Gastroesophageal sphincter (tissue), 4 donors: Measurements from ENCODE around the gene ARID3A. TPM values are rescaled to one million over a fixed set of nuclear protein-coding genes. Genes with fewer than 3 reads are reported as not detected.

Experiments
- ATAC-seq: fragments of 150-250 bp; one replicate; pipeline ENCODE4 v1.9.1; 2016; ENCODE audit warnings: mild to moderate bottlenecking, moderate library complexity
- H3K27ac ChIP-seq, 4 donors: fragments of 200-600 bp; sonication (generic) in 3 of 4; 1 replicate in 3 of 4; 2 replicates in 1 of 4; pipeline ENCODE4 v1.5.1; 2016 to 2019
- H3K27me3 ChIP-seq: fragments of 200-600 bp; sonication (generic); one replicate; pipeline ENCODE4 v1.5.1; 2019
- H3K36me3 ChIP-seq, 2 donors: fragments of 200-600 bp; sonication (generic); one replicate each; pipeline ENCODE4 v1.5.1; 2019; ENCODE audit warnings: control low read depth in 1 of 2
- H3K4me1 ChIP-seq, 3 donors: fragments of 200-600 bp; sonication (generic); 1 replicate in 2 of 3; 2 replicates in 1 of 3; pipeline ENCODE4 v1.5.1; 2016 to 2019; ENCODE audit warnings: control low read depth in 2 of 3
- H3K4me3 ChIP-seq, 2 donors: fragments of 200-600 bp; sonication (generic); one replicate each; pipeline ENCODE4 v1.5.1; 2019; ENCODE audit warnings: mild to moderate bottlenecking in 1 of 2, moderate library complexity in 1 of 2
- H3K9me3 ChIP-seq, 3 donors: fragments of 200-600 bp; sonication (generic); one replicate each; pipeline ENCODE4 v1.5.1; 2017 to 2019; ENCODE audit warnings: control low read depth in 2 of 3
- CTCF ChIP-seq, 4 experiments: fragments of 200-600 bp in 2 of 4; fragments of 450-650 bp in 2 of 4; sonication (generic) in 1 of 4; IDR thresholded peaks; one replicate each; pipeline ENCODE4 v1.5.1; 2017 to 2019; ENCODE audit warnings: antibody characterized with exemption in 4 of 4, mild to moderate bottlenecking in 2 of 4, moderate library complexity in 2 of 4
- EP300 ChIP-seq: sonication (generic); formaldehyde crosslinking; IDR thresholded peaks from one replicate; pipeline ENCODE4 v1.6.1; 2017; ENCODE audit warnings: antibody characterized with exemption, mild to moderate bottlenecking
- POLR2A ChIP-seq, 2 donors: fragments of 450-650 bp; IDR thresholded peaks; one replicate each; pipeline ENCODE4 v1.6.1; 2017; ENCODE audit warnings: antibody characterized with exemption in 2 of 2, mild to moderate bottlenecking in 2 of 2, moderate library complexity in 1 of 2
- POLR2AphosphoS5 ChIP-seq: sonication (generic); formaldehyde crosslinking; IDR thresholded peaks from one replicate; pipeline ENCODE4 v1.6.1; 2017; ENCODE audit warnings: antibody characterized with exemption
- WGBS, 2 donors: methylation state at CpG; one replicate each; pipeline ENCODE4 v1.1.5; 2018; ENCODE audit warnings: low coverage in 1 of 2; 5-methylcytosine and 5-hydroxymethylcytosine counted together
- total RNA-seq, 4 donors: library from RNA; depleted of rRNA; stranded (reverse); fragments of >200 nt; gene quantifications; one replicate each; pipeline ENCODE4 v1.1.0, GENCODE V29; 2016

ARID3A gene
- total RNA-seq, 4 donors from 2014 or later: 3.6 to 6.2 (median 4.9) TPM

- no peaks in the 10 kb centered on the region for H3K9me3 ChIP-seq
- TF ChIP-seq CTCF (IDR thresholded peaks at IDR 0.05): peak in 3 of 4 experiments; percentile 84 to 96 (median 85)
- TF ChIP-seq POLR2AphosphoS5: no peak
- peaks cover 0 to 23% (median 9%) of the 10 kb centered on the region in 3 donors for H3K4me1 ChIP-seq
- no peak overlapping the region for H3K4me3 ChIP-seq
- H3K36me3 ChIP-seq: no peaks in the 10 kb centered on the region
- ATAC-seq: peak; percentile 63
- 0% methylated on average over 1 to 2 of the region's 20 CpGs for WGBS, 2 donors
- H3K27ac ChIP-seq: no peak overlapping the region
- H3K27me3 ChIP-seq: peaks cover 78% of the 10 kb centered on the region
These were observed 75.8 kb downstream of the ARID3A start for GRCh38 chr19:1001538-1002166.

- TF ChIP-seq POLR2A (IDR thresholded peaks at IDR 0.05): no peak
- no peak for TF ChIP-seq CTCF (IDR thresholded peaks at IDR 0.05)
- no peak for TF ChIP-seq EP300
- TF ChIP-seq POLR2AphosphoS5: no peak
- no peak overlapping the region for H3K27ac ChIP-seq
- H3K9me3 ChIP-seq: no peaks in the 10 kb centered on the region
- peaks cover 0 to 21% (median 9%) of the 10 kb centered on the region in 3 donors for H3K4me1 ChIP-seq
- H3K4me3 ChIP-seq: no peak overlapping the region
- 51 to 61% methylated on average over 3 to 4 of the region's 4 CpGs for WGBS, 2 donors
- H3K27me3 ChIP-seq: peaks cover 69% of the 10 kb centered on the region
- H3K36me3 ChIP-seq: no peaks in the 10 kb centered on the region
- no peak for ATAC-seq
These were observed 76.8 kb downstream of the ARID3A start for GRCh38 chr19:1002600-1002999.

- TF ChIP-seq POLR2AphosphoS5 (no peak), POLR2A (IDR thresholded peaks at IDR 0.05) (no peak), EP300 (no peak), CTCF (IDR thresholded peaks at IDR 0.05) (no peak)
- WGBS, 2 donors: 81% methylated on average over 5 of the region's 37 CpGs; no CpG with 5 or more reads in 1 of the 2 donors
- no peaks in the 10 kb centered on the region for H3K9me3 ChIP-seq
- ATAC-seq: no peak
- H3K4me1 ChIP-seq: peaks cover 0 to 21% (median 9%) of the 10 kb centered on the region in 3 donors
- no peak overlapping the region for H3K27ac ChIP-seq
- no peaks in the 10 kb centered on the region for H3K36me3 ChIP-seq
- H3K4me3 ChIP-seq: no peak overlapping the region
- peaks cover 62% of the 10 kb centered on the region for H3K27me3 ChIP-seq
These were observed 77.4 kb downstream of the ARID3A start for GRCh38 chr19:1003283-1003682.

DNA sequence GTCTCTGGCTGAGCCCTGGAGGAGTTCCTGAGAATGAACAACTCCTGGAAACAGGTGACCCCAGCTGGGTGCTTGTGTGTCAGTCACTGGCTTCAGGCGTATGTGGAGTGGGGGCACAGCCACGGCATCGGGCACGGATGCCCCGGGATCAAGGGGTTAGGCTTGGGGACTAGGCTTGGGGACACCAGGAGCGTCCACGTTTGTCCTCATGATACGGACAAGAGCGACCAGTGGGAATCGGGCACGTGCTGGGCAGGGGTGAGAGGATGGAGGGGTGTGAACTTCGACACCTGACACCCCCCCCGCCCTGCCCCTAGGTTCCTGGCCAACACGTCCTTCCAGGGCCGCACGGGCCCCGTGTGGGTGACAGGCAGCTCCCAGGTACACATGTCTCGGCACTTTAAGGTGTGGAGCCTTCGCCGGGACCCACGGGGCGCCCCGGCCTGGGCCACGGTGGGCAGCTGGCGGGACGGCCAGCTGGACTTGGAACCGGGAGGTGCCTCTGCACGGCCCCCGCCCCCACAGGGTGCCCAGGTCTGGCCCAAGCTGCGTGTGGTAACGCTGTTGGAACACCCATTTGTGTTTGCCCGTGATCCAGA, 78.5 kb downstream of the ARID3A start:
- H3K4me3 ChIP-seq: no peak overlapping the region
- TF ChIP-seq POLR2AphosphoS5: no peak
- no peak for TF ChIP-seq POLR2A (IDR thresholded peaks at IDR 0.05)
- TF ChIP-seq EP300: no peak
- no peak for TF ChIP-seq CTCF (IDR thresholded peaks at IDR 0.05)
- no peaks in the 10 kb centered on the region for H3K9me3 ChIP-seq
- 65 to 72% methylated on average over 2 to 4 of the region's 32 CpGs for WGBS, 2 donors
- no peak for ATAC-seq
- H3K4me1 ChIP-seq: peaks cover 0 to 21% (median 9%) of the 10 kb centered on the region in 3 donors
- H3K27me3 ChIP-seq: peaks cover 52% of the 10 kb centered on the region
- peaks cover 0 to 8% of the 10 kb centered on the region in 2 donors for H3K36me3 ChIP-seq
- H3K27ac ChIP-seq: no peak overlapping the region
